ENCODE measurements around the gene KIF26B.

The KIF26B gene

GRCh38 chr1:245411245-245412036 is 256.7 kb downstream of the KIF26B start:
- no peak for DNase-seq

- DNase-seq = no peak
These were observed 257.5 kb downstream of the KIF26B start for GRCh38 chr1:245412306-245412705.

GRCh38 chr1:245416781-245417180 is 262.0 kb downstream of the KIF26B start:
- DNase-seq = no peak

GRCh38 chr1:245418077-245418476 is 263.3 kb downstream of the KIF26B start:
- DNase-seq = peak in 9 of 56 donors; percentile 2 to 51 (median 5)

GRCh38 chr1:245419461-245419978 is 264.7 kb downstream of the KIF26B start:
- DNase-seq = no peak

GRCh38 chr1:245419989-245420388 is 265.2 kb downstream of the KIF26B start:
- DNase-seq = no peak

- DNase-seq = no peak
These were observed 266.1 kb downstream of the KIF26B start for GRCh38 chr1:245420926-245421325.

GRCh38 chr1:245428681-245429080 is 273.9 kb downstream of the KIF26B start:
- DNase-seq = no peak

GRCh38 chr1:245431706-245432105 is 276.9 kb downstream of the KIF26B start:
- no peak for DNase-seq

GRCh38 chr1:245432228-245432875 is 277.6 kb downstream of the KIF26B start:
- DNase-seq = no peak

- DNase-seq = no peak
These were observed 278.8 kb downstream of the KIF26B start for GRCh38 chr1:245433561-245433960.

GRCh38 chr1:245434280-245434679 is 279.5 kb downstream of the KIF26B start:
- no peak for DNase-seq

GRCh38 chr1:245436407-245436806 is 281.6 kb downstream of the KIF26B start:
- no peak for DNase-seq

- no peak for DNase-seq
These were observed 282.7 kb downstream of the KIF26B start for GRCh38 chr1:245437369-245438062.

- no peak for DNase-seq
These were observed 286.1 kb downstream of the KIF26B start for GRCh38 chr1:245440922-245441321.

GRCh38 chr1:245441689-245442088 is 286.9 kb downstream of the KIF26B start:
- DNase-seq = peak in 1 of 56 donors; percentile 14

GRCh38 chr1:245444147-245444828 is 289.5 kb downstream of the KIF26B start:
- DNase-seq = no peak

GRCh38 chr1:245444945-245445344 is 290.2 kb downstream of the KIF26B start:
- no peak for DNase-seq

GRCh38 chr1:245448531-245448930 is 293.7 kb downstream of the KIF26B start:
- DNase-seq = no peak

- DNase-seq = no peak
These were observed 294.2 kb downstream of the KIF26B start for GRCh38 chr1:245448975-245449431.

- no peak for DNase-seq
These were observed 298.8 kb downstream of the KIF26B start for GRCh38 chr1:245453541-245453940.

Data from amygdala (tissue), 56 donors.